Coronary artery (tissue), 2 donors: Measurements from ENCODE around the gene PCF11.
"Not testable (repeated sequence)": the region's sequence is repeated elsewhere in the genome, so short reads cannot be mapped to it uniquely, and the experiment has no call there.

ENCODE experiments used
- DNase-seq: peaks from one replicate; pipeline ENCODE4 v3.0.0-alpha.2; 2017; ENCODE audit warnings: low spot score
- H3K27ac ChIP-seq, 2 donors: fragments of 200-600 bp; sonication (generic); one replicate each; pipeline ENCODE4 v1.5.1; 2016 to 2019
- H3K4me3 ChIP-seq: fragments of 200-600 bp; sonication (generic); 2 replicates; pipeline ENCODE4 v1.5.1; 2016; ENCODE audit warnings: mild to moderate bottlenecking, moderate library complexity
- CTCF ChIP-seq: fragments of 200-600 bp; sonication (generic); IDR thresholded peaks from one replicate; pipeline ENCODE4 v1.5.1; 2019; ENCODE audit warnings: antibody characterized with exemption

PCF11 gene

GRCh38 chr11:83200035-83200434, 43.1 kb downstream of the PCF11 start:
- no peak overlapping the region for H3K4me3 ChIP-seq
- H3K27ac ChIP-seq, result no peak overlapping the region
- TF ChIP-seq CTCF, result no peak
- DNase-seq, result no peak

- TF ChIP-seq CTCF, result no peak
- H3K4me3 ChIP-seq, result no peak overlapping the region
- no peak for DNase-seq
- no peak overlapping the region for H3K27ac ChIP-seq
These were observed 48.8 kb downstream of the PCF11 start for GRCh38 chr11:83205608-83206185.

GRCh38 chr11:83206221-83206620, 49.3 kb downstream of the PCF11 start:
- no peak for DNase-seq
- no peak for TF ChIP-seq CTCF
- Histone ChIP-seq H3K27ac (no peak overlapping the region), H3K4me3 (no peak overlapping the region)

GRCh38 chr11:83206771-83207382, 49.9 kb downstream of the PCF11 start:
- not testable (repeated sequence) for H3K4me3 ChIP-seq, DNase-seq, H3K27ac ChIP-seq

- no peak for TF ChIP-seq CTCF
- Histone ChIP-seq H3K27ac (no peak overlapping the region), H3K4me3 (no peak overlapping the region)
- DNase-seq, result no peak
These were observed 62.2 kb downstream of the PCF11 start for GRCh38 chr11:83219095-83219494.

GRCh38 chr11:83220260-83220659, 63.3 kb downstream of the PCF11 start:
- TF ChIP-seq CTCF, result no peak
- no peak for DNase-seq
- Histone ChIP-seq H3K4me3 (no peak overlapping the region), H3K27ac (no peak overlapping the region)

GRCh38 chr11:83221694-83222093, 64.8 kb downstream of the PCF11 start:
- H3K4me3 ChIP-seq, result no peak overlapping the region
- DNase-seq, result no peak
- H3K27ac ChIP-seq, result no peak overlapping the region
- TF ChIP-seq CTCF, result no peak
